Activated CD8-positive, alpha-beta memory T cell treated with anti-CD3 and anti-CD28 coated beads for 1 hour (primary cell): Measurements from ENCODE around the gene GPRC6A.
"Not testable (repeated sequence)": the region's sequence is repeated elsewhere in the genome, so short reads cannot be mapped to it uniquely, and the experiment has no call there.

ENCODE experiments used
- DNase-seq, 2 donors: peaks; one replicate each; pipeline ENCODE4 v3.0.0-alpha.2; 2020; ENCODE audit warnings: low read depth in 1 of 2; ENCODE audit errors: extremely low read depth in 1 of 2

The GPRC6A gene, protein sequence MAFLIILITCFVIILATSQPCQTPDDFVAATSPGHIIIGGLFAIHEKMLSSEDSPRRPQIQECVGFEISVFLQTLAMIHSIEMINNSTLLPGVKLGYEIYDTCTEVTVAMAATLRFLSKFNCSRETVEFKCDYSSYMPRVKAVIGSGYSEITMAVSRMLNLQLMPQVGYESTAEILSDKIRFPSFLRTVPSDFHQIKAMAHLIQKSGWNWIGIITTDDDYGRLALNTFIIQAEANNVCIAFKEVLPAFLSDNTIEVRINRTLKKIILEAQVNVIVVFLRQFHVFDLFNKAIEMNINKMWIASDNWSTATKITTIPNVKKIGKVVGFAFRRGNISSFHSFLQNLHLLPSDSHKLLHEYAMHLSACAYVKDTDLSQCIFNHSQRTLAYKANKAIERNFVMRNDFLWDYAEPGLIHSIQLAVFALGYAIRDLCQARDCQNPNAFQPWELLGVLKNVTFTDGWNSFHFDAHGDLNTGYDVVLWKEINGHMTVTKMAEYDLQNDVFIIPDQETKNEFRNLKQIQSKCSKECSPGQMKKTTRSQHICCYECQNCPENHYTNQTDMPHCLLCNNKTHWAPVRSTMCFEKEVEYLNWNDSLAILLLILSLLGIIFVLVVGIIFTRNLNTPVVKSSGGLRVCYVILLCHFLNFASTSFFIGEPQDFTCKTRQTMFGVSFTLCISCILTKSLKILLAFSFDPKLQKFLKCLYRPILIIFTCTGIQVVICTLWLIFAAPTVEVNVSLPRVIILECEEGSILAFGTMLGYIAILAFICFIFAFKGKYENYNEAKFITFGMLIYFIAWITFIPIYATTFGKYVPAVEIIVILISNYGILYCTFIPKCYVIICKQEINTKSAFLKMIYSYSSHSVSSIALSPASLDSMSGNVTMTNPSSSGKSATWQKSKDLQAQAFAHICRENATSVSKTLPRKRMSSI

DNA sequence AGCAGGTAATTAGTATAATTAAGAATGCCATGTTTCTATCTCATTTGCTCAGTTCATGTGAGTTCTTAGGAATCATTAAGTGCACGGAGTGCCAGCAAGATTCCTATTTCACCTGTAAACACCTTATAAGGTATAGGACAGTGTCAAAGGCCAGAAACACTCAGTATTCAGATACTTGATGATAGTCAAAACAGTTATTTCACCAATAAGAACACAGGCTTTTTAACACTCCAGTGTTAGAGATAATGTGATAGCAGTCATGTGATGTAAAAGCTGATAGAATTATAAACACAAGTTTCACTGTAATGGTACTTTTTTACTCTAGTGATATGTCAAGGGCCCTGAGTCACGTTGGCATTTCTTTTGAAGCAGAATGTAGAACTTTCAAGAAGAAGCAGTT is at the start of gene GPRC6A:
TSS of gene GPRC6A (minus strand) at position 101 of the 400 bp plus-strand sequence. CDS start at position 31, 70 bp downstream.
- DNase-seq, result no peak

DNA sequence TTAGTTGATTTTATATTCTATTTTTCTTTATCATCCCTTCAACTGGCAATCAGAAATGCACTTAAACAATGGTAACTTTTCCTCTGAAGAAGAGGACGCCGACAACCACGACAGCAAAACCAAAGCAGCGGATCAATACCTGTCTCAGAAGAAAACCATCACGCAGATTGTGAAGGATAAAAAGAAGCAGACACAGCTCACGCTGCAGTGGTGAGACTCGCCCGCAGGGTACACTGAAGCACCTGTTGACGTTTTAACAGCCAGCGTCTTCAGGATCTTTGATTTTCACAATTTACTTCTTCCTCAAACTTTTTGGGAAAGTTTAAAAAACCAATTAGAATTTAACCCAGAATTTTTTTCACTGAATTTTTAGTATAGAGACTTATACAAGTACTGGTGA is 48.9 kb upstream of the GPRC6A start:
- no peak for DNase-seq

- no peak for DNase-seq
Measured at GRCh38 chr6:116876635-116877611, 48.0 kb upstream of the GPRC6A start, which contains the start of gene RFX6. TSS of gene RFX6 (plus strand) at chr6:116877242. CDS start at chr6:116877276, 34 bp downstream.

- no peak for DNase-seq
Measured at GRCh38 chr6:116876107-116876506, 47.2 kb upstream of the GPRC6A start.

- no peak for DNase-seq
Measured at GRCh38 chr6:116872771-116873170, 43.9 kb upstream of the GPRC6A start.

DNA sequence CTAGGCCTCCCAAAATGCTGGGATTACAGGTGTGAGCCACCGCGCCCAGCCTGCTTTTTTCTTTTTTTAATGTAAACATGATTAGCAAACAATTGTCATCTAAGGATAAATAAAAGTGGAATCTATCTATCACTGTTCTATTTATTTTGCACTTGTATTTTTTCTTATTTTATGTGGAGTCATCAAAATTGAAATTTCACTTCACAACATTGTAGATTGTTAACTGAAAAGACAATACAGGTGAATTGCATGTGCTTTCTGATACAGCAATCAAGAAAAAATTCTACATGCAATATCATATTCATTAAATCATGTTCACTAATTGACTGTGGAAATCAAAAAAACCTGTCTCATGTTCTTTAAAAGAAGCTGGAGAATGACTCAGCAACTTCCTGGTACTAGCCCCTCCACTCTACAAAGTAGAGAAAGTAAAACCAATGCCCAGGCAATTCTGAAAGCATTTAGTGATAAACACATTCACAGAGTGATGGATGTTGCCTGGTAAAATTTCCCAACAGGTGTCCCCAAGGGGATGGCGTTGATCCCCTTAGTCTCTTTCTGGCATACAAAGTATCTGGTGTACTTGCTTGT is 37.5 kb upstream of the GPRC6A start:
- DNase-seq, result no peak

GRCh38 chr6:116859264-116859663 is 30.4 kb upstream of the GPRC6A start:
- no peak for DNase-seq

DNA sequence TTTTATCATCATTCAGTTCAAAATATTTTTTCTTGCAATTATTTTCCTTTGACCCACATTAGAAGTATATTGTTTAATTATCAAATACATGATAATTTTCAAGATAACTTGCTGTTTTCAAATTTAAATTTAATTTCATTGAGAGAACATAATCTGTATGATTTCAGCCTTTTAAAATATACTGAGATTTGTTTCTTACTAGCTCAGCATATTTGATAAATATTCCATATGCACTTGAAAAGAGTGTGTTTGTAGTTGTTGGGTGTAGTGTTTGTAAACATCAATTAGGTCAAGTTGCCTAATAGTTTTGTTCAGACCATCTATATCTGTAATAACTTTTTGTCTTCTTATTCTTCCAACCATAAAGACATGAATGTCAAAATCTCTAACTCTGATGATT is 29.2 kb upstream of the GPRC6A start:
- DNase-seq, result no peak

DNA sequence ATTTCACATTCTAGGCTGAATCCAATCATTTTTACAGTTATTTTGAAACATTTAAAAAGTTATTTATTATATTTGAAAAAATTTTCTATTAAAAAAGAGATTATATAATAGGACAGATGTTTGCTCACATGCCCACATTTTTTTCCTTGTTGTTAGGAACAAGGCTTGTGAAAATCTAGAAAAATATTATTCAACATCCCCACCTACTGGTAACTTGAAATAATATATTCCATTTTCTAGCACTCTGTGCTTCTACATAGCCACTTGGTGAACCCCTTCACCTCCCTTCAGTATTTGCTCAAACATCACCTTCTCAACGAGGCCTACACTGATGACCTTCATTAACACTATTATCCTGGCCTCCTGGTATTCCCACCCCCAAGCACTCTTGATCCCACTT is 18.3 kb upstream of the GPRC6A start:
- no peak for DNase-seq

DNA sequence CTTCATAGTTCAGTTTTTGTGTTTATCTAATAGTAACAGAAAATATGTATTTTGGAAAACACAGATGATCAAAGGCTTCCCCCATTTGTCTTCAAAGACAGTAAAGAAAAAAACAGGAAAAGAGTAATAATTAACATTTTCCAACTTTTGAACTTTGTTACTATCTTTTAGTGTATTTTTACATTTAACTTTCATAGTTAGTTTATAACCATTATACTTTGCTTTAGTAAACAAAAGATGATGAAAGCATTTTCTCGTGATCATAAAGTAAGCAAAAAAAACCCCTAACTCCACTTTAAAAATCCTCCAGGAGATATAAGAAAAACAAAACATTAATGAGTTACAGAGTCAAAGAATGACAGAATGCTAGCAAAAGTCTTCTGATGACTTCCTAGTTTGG is 13.6 kb upstream of the GPRC6A start:
- no peak for DNase-seq

DNA sequence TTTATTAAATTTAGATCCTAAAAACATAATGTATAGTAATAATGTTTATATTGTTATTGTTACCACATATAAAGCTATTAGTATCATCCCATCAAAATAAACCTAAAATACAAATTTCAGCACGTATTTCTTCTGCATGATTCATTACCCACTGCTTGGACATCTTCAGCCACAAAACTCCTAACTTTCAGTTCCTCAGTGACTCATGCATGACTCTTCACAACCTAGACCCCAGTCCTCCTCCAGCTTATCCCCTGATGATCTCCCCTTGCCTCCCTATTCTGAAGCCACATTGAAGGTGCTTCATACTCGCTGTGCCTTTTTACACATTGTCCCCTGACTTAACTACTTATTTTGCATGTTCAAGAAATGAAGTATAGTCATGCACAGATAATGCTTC is 11.2 kb upstream of the GPRC6A start:
- no peak for DNase-seq

DNA sequence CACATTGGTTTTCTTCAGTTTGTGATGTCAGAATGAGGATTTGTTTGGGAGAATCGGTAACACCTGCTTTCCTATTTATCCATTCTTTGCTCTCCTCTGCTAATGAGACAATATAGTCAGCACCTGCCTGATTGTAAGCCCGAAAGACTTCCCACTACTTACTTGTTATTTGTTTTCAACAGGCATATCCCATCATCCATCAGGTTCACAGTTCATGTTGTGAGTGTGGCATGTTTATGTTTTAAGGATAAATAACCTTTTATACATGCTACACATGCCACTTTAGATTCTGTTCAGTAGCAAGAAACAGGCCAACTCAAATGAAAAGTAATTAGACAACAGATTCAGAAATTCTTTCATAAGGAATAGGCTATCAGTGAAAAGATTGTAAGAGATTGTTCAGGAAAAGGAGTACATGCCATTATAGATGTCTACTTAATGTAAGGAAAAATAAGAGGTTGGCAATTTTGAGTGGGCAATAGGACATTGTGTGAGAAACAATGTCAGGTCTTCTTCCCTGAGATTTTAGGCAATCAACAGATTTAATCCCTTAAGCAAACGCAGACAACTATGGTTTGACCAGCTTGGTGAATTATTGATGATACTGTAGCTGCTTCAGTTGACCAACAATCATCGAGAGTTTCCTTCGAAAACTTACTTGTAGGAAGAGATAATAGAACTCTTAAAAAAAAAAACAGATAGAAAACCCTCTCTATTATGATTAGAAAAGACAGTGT is 7.9 kb upstream of the GPRC6A start:
- DNase-seq, result no peak

DNA sequence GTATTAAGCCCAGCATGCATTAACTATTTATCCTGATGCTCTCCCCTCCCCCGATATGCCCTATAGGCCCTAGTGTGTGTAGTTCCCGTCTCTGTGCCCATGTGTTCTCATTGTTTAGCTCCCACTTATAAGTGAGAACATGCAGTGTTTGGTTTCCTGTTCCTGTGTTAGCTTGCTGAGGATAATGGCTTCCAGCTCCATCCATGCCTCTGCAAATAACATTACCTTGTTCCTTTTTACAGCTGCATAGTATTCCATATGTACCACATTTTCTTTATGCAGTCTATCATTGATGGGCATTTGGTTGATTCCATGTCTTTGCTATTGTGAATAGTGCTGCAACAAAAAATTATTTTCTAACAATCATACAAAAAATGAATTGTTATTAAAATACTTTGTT is 5.6 kb upstream of the GPRC6A start:
- DNase-seq, result not testable (repeated sequence)

DNA sequence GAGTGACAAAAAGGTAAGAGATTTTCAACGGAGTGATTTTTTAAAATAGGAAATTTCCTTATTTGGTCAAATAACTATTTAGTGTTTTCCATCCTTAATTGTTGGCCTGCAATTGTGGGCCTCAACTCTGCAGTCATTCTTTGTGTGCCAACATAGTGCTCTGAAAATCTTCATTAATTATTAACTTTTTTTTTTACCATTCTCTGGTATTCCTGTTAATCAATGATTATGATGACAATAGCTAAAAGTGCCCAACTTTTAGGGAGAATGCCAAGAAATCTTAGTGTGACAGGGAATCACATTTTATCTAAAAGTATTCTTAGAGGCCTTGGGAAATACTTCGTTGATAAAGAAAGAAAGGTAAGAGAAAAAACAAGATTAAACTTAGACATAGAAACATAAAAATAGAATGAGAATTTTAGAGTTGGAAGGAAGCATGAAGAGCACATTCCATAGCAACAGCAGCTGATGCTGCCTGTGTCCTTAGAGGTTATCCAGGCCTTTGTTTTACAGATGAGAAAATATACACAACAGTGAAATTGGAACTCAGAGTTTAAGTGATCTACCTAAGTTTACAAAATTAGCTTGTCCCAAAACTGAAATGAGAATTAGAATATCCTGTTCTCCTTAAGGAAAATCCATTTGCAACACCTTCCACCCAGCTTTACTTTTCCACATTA is 1.2 kb downstream of the GPRC6A start:
- DNase-seq, result no peak

DNA sequence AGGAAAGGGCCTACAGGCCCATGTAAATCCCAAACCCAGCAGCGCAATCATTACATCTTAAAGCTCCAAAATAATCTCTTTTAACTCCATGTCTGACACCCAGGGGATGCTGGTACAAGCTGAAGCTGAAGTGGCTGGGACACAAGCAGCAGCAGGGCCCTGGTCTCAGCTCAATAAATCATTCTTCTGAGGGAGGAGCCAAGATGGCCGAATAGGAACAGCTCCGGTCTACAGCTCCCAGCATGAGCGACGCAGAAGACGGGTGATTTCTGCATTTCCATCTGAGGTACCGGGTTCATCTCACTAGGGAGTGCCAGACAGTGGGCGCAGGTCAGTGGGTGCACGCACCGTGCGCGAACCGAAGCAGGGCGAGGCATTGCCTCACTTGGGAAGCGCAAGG is 12.5 kb downstream of the GPRC6A start:
- not testable (repeated sequence) for DNase-seq

GRCh38 chr6:116812051-116812650 is 16.7 kb downstream of the GPRC6A start:
- DNase-seq, result no peak

DNA sequence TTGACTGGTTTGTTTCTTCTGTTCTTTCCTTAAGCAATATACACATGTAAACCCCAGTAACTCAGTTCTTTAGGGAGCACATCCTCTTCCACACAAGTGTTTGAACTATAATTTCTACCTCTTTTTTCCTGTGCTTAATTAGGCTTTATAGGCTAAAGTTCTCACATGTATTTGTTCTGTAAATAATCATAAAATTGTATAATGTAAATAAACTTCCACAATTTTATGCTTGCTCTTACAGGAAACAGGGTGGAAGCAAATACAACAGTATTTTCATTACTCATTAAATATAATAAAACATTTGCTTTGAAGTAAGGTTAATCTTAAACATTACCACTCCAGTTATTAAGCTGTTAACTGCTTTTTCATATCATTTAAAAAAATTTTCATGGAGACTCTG is 26.9 kb downstream of the GPRC6A start:
- no peak for DNase-seq

DNA sequence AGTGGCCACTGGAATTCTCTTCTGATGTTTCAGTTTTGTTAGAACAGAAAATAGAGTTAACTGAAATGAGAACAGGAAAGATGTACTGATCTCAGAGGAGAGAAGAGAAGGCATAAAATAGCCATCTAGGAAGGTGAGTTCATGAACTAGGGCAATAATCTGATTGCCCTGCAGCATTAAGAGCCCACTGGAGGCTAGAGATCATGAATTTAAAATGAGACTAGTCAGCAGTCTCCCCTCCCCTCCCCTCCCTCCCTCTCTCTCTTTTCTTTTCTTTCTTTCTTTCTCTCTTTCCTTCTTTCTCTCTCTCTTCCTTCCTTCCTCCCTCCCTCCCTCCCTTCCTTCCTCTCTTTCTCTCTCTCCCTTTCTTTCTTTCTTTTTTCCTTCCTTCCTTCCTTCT is 28.9 kb downstream of the GPRC6A start:
- DNase-seq, result no peak

DNA sequence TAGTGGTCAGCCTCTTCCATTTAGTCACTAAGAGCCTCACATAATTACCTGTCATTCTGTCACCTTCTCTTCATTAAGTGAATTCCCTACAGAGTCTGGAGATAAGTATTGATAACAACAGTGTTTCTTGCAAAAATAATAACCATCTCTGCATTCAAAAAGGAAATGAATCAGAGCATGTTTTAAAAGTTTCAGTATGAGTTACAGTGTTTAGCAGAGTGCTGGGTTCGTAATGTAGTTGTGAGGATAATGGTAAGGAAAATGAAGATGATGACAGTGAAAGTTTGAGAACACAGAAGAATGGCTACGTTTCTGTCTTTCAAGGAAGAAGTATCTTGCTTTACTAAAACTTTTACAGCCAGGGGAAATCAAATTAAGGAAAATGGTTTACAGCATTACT is 31.3 kb downstream of the GPRC6A start:
- DNase-seq, result no peak
